ENCODE results near the gene GPANK1. TPM values are rescaled to one million over a fixed set of nuclear protein-coding genes. Genes with fewer than 3 reads are reported as not detected.
A peak's percentile ranks its signal among the peaks of the same experiment; 100 is the strongest.

The GPANK1 gene
- total and polyA plus RNA-seq, 9 of the 15 experiments (the other 6 are each of a cell fraction or from before 2014, with no cell fraction given), result 32.2 to 111 (median 46.3) TPM

DNA sequence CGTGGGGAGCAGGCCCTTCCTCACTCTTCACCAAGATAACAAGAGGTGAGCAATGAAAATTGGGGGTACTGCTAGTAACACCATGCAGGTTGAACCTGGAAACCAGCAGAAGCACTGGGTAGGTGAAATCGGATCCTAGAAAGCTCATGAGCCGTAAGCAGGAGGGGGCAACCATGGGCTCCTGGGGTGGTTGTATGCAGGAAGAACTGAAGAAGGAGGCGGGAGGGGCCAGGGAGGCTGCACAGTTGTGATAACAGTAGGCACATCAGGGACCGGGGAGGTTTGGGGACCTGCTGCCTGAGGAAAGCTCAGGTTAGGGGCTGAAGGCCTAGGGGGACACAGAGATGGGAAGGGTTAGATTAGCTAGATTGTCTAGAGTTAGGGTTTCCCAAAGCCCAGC is 21.7 kb upstream of the GPANK1 start (continued):
- TF ChIP-seq RBM14 (IDR thresholded peaks at IDR 0.05; ENCODE audit: borderline replicate concordance, insufficient read depth, low read depth, low read length) (no peak), MIER1 (IDR thresholded peaks at IDR 0.05; ENCODE audit: low read depth) (0 out of 2 replicates have a peak, but pooled peaks have one; percentile 35), EZH2 (IDR thresholded peaks at IDR 0.05; ENCODE audit: borderline replicate concordance, low read depth, low read length) (no peak), ZNF3 (CRISPR knock-in tag; IDR thresholded peaks at IDR 0.05) (no peak), TAF7 (tag; IDR thresholded peaks at IDR 0.05) (no peak), CBFA2T3 (IDR thresholded peaks at IDR 0.05) (peak; percentile 83), TARDBP (IDR thresholded peaks at IDR 0.05) (no peak), ZNF518B (CRISPR knock-in tag; IDR thresholded peaks at IDR 0.05) (no peak), NEUROD1 (IDR thresholded peaks at IDR 0.05; ENCODE audit: borderline replicate concordance, low read depth, low read length, partially characterized antibody) (peak; percentile 56), KAT8 (IDR thresholded peaks at IDR 0.05; ENCODE audit: low read depth) (no peak), ETV1 (tag; conservative IDR thresholded peaks at IDR 0.05; ENCODE audit: low read depth) (no peak), ZSCAN32 (CRISPR knock-in tag; IDR thresholded peaks at IDR 0.05) (no peak), E2F6 (IDR thresholded peaks at IDR 0.05; ENCODE audit: borderline replicate concordance in 1 of 2, extremely low read depth in 1 of 2, insufficient read depth in 1 of 2, insufficient read length in 1 of 2, low read depth in 1 of 2, low read length in 1 of 2, poor library complexity in 1 of 2, severe bottlenecking in 1 of 2) (peak in 1 of 2 experiments; percentile 10), ZNF277 (CRISPR knock-in tag; IDR thresholded peaks at IDR 0.05; ENCODE audit: borderline replicate concordance) (no peak), ZSCAN29 (IDR thresholded peaks at IDR 0.05) (peak; percentile 53; the same call in 1 of the 2 replicates), RCOR1 (IDR thresholded peaks at IDR 0.05; ENCODE audit: borderline replicate concordance in 1 of 2, low read depth in 2 of 2, low read length in 2 of 2) (peak in 1 of 2 experiments; percentile 64; a peak in 2 of 4 replicates), CHD1 (IDR thresholded peaks at IDR 0.05; ENCODE audit: low read length) (no peak), FOXP1 (CRISPR knock-in tag; IDR thresholded peaks at IDR 0.05) (0 out of 2 replicates have a peak, but pooled peaks have one; percentile 24)
- TF ChIP-seq, protein P1, sequence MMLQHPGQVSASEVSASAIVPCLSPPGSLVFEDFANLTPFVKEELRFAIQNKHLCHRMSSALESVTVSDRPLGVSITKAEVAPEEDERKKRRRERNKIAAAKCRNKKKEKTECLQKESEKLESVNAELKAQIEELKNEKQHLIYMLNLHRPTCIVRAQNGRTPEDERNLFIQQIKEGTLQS (IDR thresholded peaks at IDR 0.05), result no peak
- TF ChIP-seq, protein P1 (CRISPR knock-in tag; conservative IDR thresholded peaks at IDR 0.05), result no peak
